SK-N-SH (cell line): ENCODE results near the gene STKLD1. TPM values are rescaled to one million over a fixed set of nuclear protein-coding genes. Genes with fewer than 3 reads are reported as not detected.

ENCODE experiments used
- CTCF ChIA-PET: fragments of 300-600, 350-600 bp; formaldehyde crosslinking; extraction: SDS; loops from one replicate; lab custom pipeline; 2021; lab: Yijun Ruan, JAX
- POLR2A ChIA-PET: fragments of 350-600 bp; sonication (Branson Sonifier 250); formaldehyde crosslinking; extraction: SDS; loops from one replicate; lab custom pipeline; 2020; ENCODE audit warnings: antibody characterized with exemption, inconsistent platforms; lab: Yijun Ruan, JAX
- DNase-seq: peaks from one replicate; pipeline ENCODE4 v3.0.0; 2012
- H2AFZ ChIP-seq: fragments of 200-600 bp; sonication (generic); 2 replicates; pipeline ENCODE4 v1.8.1; 2016; ENCODE audit warnings: antibody characterized with exemption, mild to moderate bottlenecking, low read depth
- H3F3A ChIP-seq: fragments of 200-600 bp; sonication (generic); replicated peaks from 2 replicates; pipeline ENCODE3; 2016; ENCODE audit warnings: antibody characterized with exemption, mild to moderate bottlenecking; ENCODE audit not compliant: insufficient read depth
- H3K27ac ChIP-seq, 2 experiments: fragments of 200-500 bp in 1 of 2; fragments of 200-600 bp in 1 of 2; sonication (Bioruptor generic) in 1 of 2; sonication (generic), shearing (Covaris generic) in 1 of 2; 2 replicates each; pipeline versions ENCODE4 v1.5.1 to v1.6.1; 2014 to 2016; ENCODE audit warnings: low read depth in 2 of 2, inconsistent platforms in 1 of 2, low read length in 1 of 2, mild to moderate bottlenecking in 1 of 2, mixed read lengths in 1 of 2
- H3K27me3 ChIP-seq: fragments of 200-600 bp; sonication (generic), shearing (Covaris generic); 2 replicates; pipeline ENCODE4 v1.6.1; 2016; ENCODE audit warnings: mixed run types; ENCODE audit not compliant: insufficient read depth
- H3K36me3 ChIP-seq, 2 experiments: fragments of 200-500 bp in 1 of 2; fragments of 200-600 bp in 1 of 2; sonication (Bioruptor generic) in 1 of 2; sonication (generic) in 1 of 2; replicated peaks in 1 of 2; 2 replicates each; pipeline versions ENCODE3 to v1.5.1; 2014 to 2016; ENCODE audit warnings: low read length in 1 of 2, mild to moderate bottlenecking in 1 of 2; ENCODE audit not compliant: insufficient read depth in 2 of 2, control insufficient read depth in 1 of 2
- H3K4me1 ChIP-seq, 2 experiments: fragments of 200-500 bp in 1 of 2; fragments of 200-600 bp in 1 of 2; sonication (Bioruptor generic) in 1 of 2; sonication (generic), shearing (Covaris generic) in 1 of 2; 2 replicates each; pipeline versions ENCODE4 v1.5.1 to v1.6.1; 2014 to 2016; ENCODE audit warnings: low read depth in 1 of 2, low read length in 1 of 2, mixed run types in 1 of 2; ENCODE audit not compliant: insufficient read depth in 2 of 2, control insufficient read depth in 1 of 2
- H3K4me2 ChIP-seq: fragments of 200-600 bp; sonication (generic), shearing (Covaris generic); 2 replicates; pipeline ENCODE4 v1.6.1; 2017; ENCODE audit warnings: mixed run types
- H3K4me3 ChIP-seq, 2 experiments: fragments of 200-500 bp in 1 of 2; fragments of 200-600 bp in 1 of 2; sonication (Bioruptor generic) in 1 of 2; sonication (generic), shearing (Covaris generic) in 1 of 2; 2 replicates each; pipeline versions ENCODE4 v1.5.1 to v1.8.1; 2014 to 2016; ENCODE audit warnings: low read depth in 2 of 2, inconsistent platforms in 1 of 2, low read length in 1 of 2, mild to moderate bottlenecking in 1 of 2, mixed read lengths in 1 of 2, moderate library complexity in 1 of 2
- H3K79me2 ChIP-seq: fragments of 200-600 bp; sonication (generic); 2 replicates; pipeline ENCODE4 v1.8.1; 2017; ENCODE audit warnings: mild to moderate bottlenecking; ENCODE audit not compliant: insufficient read depth
- H3K9ac ChIP-seq: fragments of 200-600 bp; sonication (generic); 2 replicates; pipeline ENCODE4 v1.6.1; 2017; ENCODE audit warnings: mixed run types
- H3K9me2 ChIP-seq: fragments of 200-600 bp; sonication (generic); 2 replicates; pipeline ENCODE4 v1.6.1; 2017; ENCODE audit warnings: mixed run types
- H3K9me3 ChIP-seq: fragments of 200-600 bp; sonication (generic); 2 replicates; pipeline ENCODE4 v1.6.1; 2017; ENCODE audit warnings: mixed run types, mild to moderate bottlenecking, moderate library complexity
- H4K20me1 ChIP-seq: fragments of 200-600 bp; sonication (generic); 2 replicates; pipeline ENCODE4 v1.6.1; 2017; ENCODE audit warnings: mild to moderate bottlenecking, mixed run types; ENCODE audit not compliant: insufficient read depth
- CHD2 ChIP-seq: fragments of 150-350 bp; IDR thresholded peaks from 2 replicates; pipeline ENCODE4 v1.6.1; 2018; ENCODE audit warnings: low read length; ENCODE audit not compliant: partially characterized antibody
- ELF1 ChIP-seq: IDR thresholded peaks from 2 replicates; pipeline ENCODE4 v1.4.0; 2012
- EP300 ChIP-seq, 2 experiments: IDR thresholded peaks; 2 replicates each; pipeline versions ENCODE4 v1.4.0 to v1.6.1; 2012; ENCODE audit warnings: borderline replicate concordance in 1 of 2, low read depth in 1 of 2, low read length in 1 of 2
- EZH2phosphoT487 ChIP-seq: fragments of 200-600 bp; sonication (generic); IDR thresholded peaks from 2 replicates; pipeline ENCODE4 v1.6.1; 2017; ENCODE audit warnings: low read depth, mixed run types, mild to moderate bottlenecking, antibody characterized with exemption, moderate library complexity, borderline replicate concordance
- FOSL2 ChIP-seq: IDR thresholded peaks from 2 replicates; pipeline ENCODE4 v1.4.0; 2012; ENCODE audit warnings: low read depth, mild to moderate bottlenecking, moderate library complexity, borderline replicate concordance
- FOXJ3 ChIP-seq: sonication (generic); formaldehyde crosslinking; IDR thresholded peaks from 2 replicates; pipeline ENCODE4 v1.5.1; 2020; ENCODE audit warnings: mild to moderate bottlenecking, missing genetic modification reagents
- FOXM1 ChIP-seq: IDR thresholded peaks from 2 replicates; pipeline ENCODE4 v1.4.0; 2012; ENCODE audit warnings: low read depth, mild to moderate bottlenecking
- GABPA ChIP-seq: IDR thresholded peaks from 2 replicates; pipeline ENCODE4 v1.4.0; 2012; ENCODE audit warnings: low read depth, mild to moderate bottlenecking
- GATA2 ChIP-seq: sonication (generic); formaldehyde crosslinking; IDR thresholded peaks from 2 replicates; pipeline ENCODE4 v1.5.0; 2020; ENCODE audit warnings: mild to moderate bottlenecking, missing genetic modification reagents
- IRF3 ChIP-seq: fragments of 150-350 bp; IDR thresholded peaks from 2 replicates; pipeline ENCODE4 v1.6.1; 2016; ENCODE audit warnings: mild to moderate bottlenecking, low read depth, low read length
- MAX ChIP-seq: IDR thresholded peaks from 2 replicates; pipeline ENCODE4 v1.4.0; 2012; ENCODE audit warnings: low read depth
- NFIC ChIP-seq: IDR thresholded peaks from 2 replicates; pipeline ENCODE4 v1.4.0; 2012; ENCODE audit warnings: borderline replicate concordance
- PBX3 ChIP-seq: IDR thresholded peaks from 2 replicates; pipeline ENCODE4; 2012
- POLR2AphosphoS5 ChIP-seq: IDR thresholded peaks from 2 replicates; pipeline ENCODE4 v1.6.1; 2012; ENCODE audit warnings: low read depth, low read length
- RAD21 ChIP-seq: IDR thresholded peaks from 2 replicates; pipeline ENCODE4 v1.6.1; 2012; ENCODE audit warnings: mild to moderate bottlenecking, low read length
- RXRA ChIP-seq: IDR thresholded peaks from 2 replicates; pipeline ENCODE4 v1.4.0; 2012; ENCODE audit warnings: low read depth, mild to moderate bottlenecking, borderline replicate concordance
- SIN3A ChIP-seq: IDR thresholded peaks from 2 replicates; pipeline ENCODE4 v1.6.1; 2012; ENCODE audit warnings: low read depth, mild to moderate bottlenecking, low read length, moderate library complexity, borderline replicate concordance
- SMC3 ChIP-seq: IDR thresholded peaks from 2 replicates; pipeline ENCODE4 v1.6.1; 2012; ENCODE audit warnings: low read depth, low read length, improper control_type of control experiment
- TAF1 ChIP-seq: IDR thresholded peaks from 2 replicates; pipeline ENCODE4 v1.6.1; 2012; ENCODE audit warnings: low read depth, mild to moderate bottlenecking, low read length, moderate library complexity, borderline replicate concordance
- USF1 ChIP-seq: IDR thresholded peaks from 2 replicates; pipeline ENCODE4 v1.4.0; 2012; ENCODE audit warnings: low read depth, borderline replicate concordance
- ZBTB33 ChIP-seq: IDR thresholded peaks from 2 replicates; pipeline ENCODE4 v1.4.0; 2012; ENCODE audit warnings: low read depth, borderline replicate concordance
- WGBS: methylation state at CpG from one replicate; pipeline ENCODE4 v1.1.6; 2017; ENCODE audit warnings: low lambda C conversion rate; 5-methylcytosine and 5-hydroxymethylcytosine counted together
- polyA plus RNA-seq, 3 experiments: library from polyadenylated mRNA; depleted of rRNA; stranded (reverse); fragments of >200 nt; gene quantifications; 2 replicates each; pipeline ENCODE4 v1.2.3, GENCODE V29; 2012

Gene STKLD1
- polyA plus RNA-seq, 1 of the 3 experiments (the other 2 are of a cell fraction): 2.3 TPM

GRCh38 chr9:133393399-133393798 is 17.2 kb downstream of the STKLD1 start:
- H3K27ac ChIP-seq: no peak overlapping the region
- WGBS: 45% methylated on average over 3 of the region's 3 CpGs
- no peaks in the 10 kb centered on the region for H3K9me3 ChIP-seq
- TF ChIP-seq IRF3 (no peak), SIN3A (no peak), ELF1 (no peak), FOSL2 (no peak), EP300 (IDR thresholded peaks at IDR 0.05; ENCODE audit: borderline replicate concordance in 1 of 2, low read depth in 1 of 2, low read length in 1 of 2) (no peak), FOXJ3 (CRISPR knock-in tag) (no peak), NFIC (no peak), FOXM1 (no peak), PBX3 (no peak), SMC3 (no peak), RXRA (no peak), CHD2 (no peak), EZH2phosphoT487 (no peak)
- TF ChIP-seq, all 33 proteins: peak for 0
- H2AFZ ChIP-seq: no peak overlapping the region
- no peak overlapping the region for H3K4me3 ChIP-seq
- H3K36me3 ChIP-seq: no peaks in the 10 kb centered on the region
- no peaks in the 10 kb centered on the region for H4K20me1 ChIP-seq
- CTCF ChIA-PET: interaction anchor here (1.0 kb wide), 1 partner anchor 17 kb away, joined by 3 read pairs; no protein-coding TSS in a partner anchor
- H3K9ac ChIP-seq: no peak overlapping the region
- no peaks in the 10 kb centered on the region for H3K4me1 ChIP-seq
- no peak overlapping the region for H3K4me2 ChIP-seq
- H3F3A ChIP-seq: no peaks in the 10 kb centered on the region
- no peaks in the 10 kb centered on the region for H3K27me3 ChIP-seq
- no peaks in the 10 kb centered on the region for H3K9me2 ChIP-seq
- no peak for DNase-seq
- H3K79me2 ChIP-seq: no peaks in the 10 kb centered on the region
- POLR2A ChIA-PET: no interaction called here

GRCh38 chr9:133394687-133395271 is 18.6 kb downstream of the STKLD1 start:
- 57% methylated on average over 5 of the region's 8 CpGs for WGBS
- CTCF ChIA-PET: no interaction called here

More at GRCh38 chr9:133394687-133395271, 18.6 kb downstream of the STKLD1 start:
- Histone ChIP-seq H3K4me1 (no peaks in the 10 kb centered on the region), H3K9me3 (no peaks in the 10 kb centered on the region), H3K27me3 (no peaks in the 10 kb centered on the region), H3K27ac (no peak overlapping the region), H3K36me3 (no peaks in the 10 kb centered on the region), H3F3A (no peaks in the 10 kb centered on the region), H3K4me2 (no peak overlapping the region), H3K9me2 (no peaks in the 10 kb centered on the region), H3K9ac (no peak overlapping the region), H3K4me3 (no peak overlapping the region), H2AFZ (no peak overlapping the region), H3K79me2 (no peaks in the 10 kb centered on the region), H4K20me1 (no peaks in the 10 kb centered on the region)
- DNase-seq: no peak
- TF ChIP-seq CHD2 (no peak), EP300 (IDR thresholded peaks at IDR 0.05; ENCODE audit: borderline replicate concordance in 1 of 2, low read depth in 1 of 2, low read length in 1 of 2) (no peak), FOSL2 (no peak), GATA2 (no peak), POLR2AphosphoS5 (no peak), ZBTB33 (no peak), TAF1 (no peak), RXRA (no peak), FOXJ3 (CRISPR knock-in tag) (no peak), ELF1 (no peak), RAD21 (no peak), NFIC (no peak), SMC3 (no peak), USF1 (no peak), MAX (no peak), EZH2phosphoT487 (no peak), GABPA (no peak)
- POLR2A ChIA-PET: no interaction called here
